HG03175 (cell line): ENCODE data around the gene DBNDD2.

Experiments
- ATAC-seq: cut with Tn5 transposase; IDR thresholded peaks from one replicate; pipeline ENCODE4 v1.9.1; 2021; ENCODE audit warnings: mild to moderate bottlenecking, moderate library complexity; ENCODE audit not compliant: unreplicated experiment

The DBNDD2 gene

GRCh38 chr20:45415822-45416637 is 7.9 kb downstream of the DBNDD2 start, which contains the start of gene PIGT:
Gene PIGT (plus strand): TSS chr20:45416141. CDS start chr20:45416157, 16 bp downstream.
- peak; percentile 71 for ATAC-seq

- no peak for ATAC-seq
These were observed 8.8 kb downstream of the DBNDD2 start for GRCh38 chr20:45416917-45417316.

GRCh38 chr20:45419188-45420091 is 11.4 kb downstream of the DBNDD2 start:
- ATAC-seq = peak; percentile 77

- no peak for ATAC-seq
These were observed 12.0 kb downstream of the DBNDD2 start for GRCh38 chr20:45420125-45420524.

- no peak for ATAC-seq
These were observed 15.6 kb downstream of the DBNDD2 start for GRCh38 chr20:45423700-45424099.

GRCh38 chr20:45425561-45425960 is 17.5 kb downstream of the DBNDD2 start:
- ATAC-seq = no peak

GRCh38 chr20:45426320-45427016 is 18.4 kb downstream of the DBNDD2 start:
- ATAC-seq = no peak

GRCh38 chr20:45427236-45428149 is 19.4 kb downstream of the DBNDD2 start:
- no peak for ATAC-seq

GRCh38 chr20:45429618-45430017 is 21.5 kb downstream of the DBNDD2 start:
- ATAC-seq = no peak

GRCh38 chr20:45432294-45432693 is 24.2 kb downstream of the DBNDD2 start:
- peak; percentile 81 for ATAC-seq

GRCh38 chr20:45433316-45433715 is 25.2 kb downstream of the DBNDD2 start:
- ATAC-seq = no peak

GRCh38 chr20:45433976-45434375 is 25.9 kb downstream of the DBNDD2 start:
- no peak for ATAC-seq

GRCh38 chr20:45436732-45437485 is 28.8 kb downstream of the DBNDD2 start:
- peak; percentile 75 for ATAC-seq

GRCh38 chr20:45440424-45440823 is 32.3 kb downstream of the DBNDD2 start:
- ATAC-seq = no peak

- no peak for ATAC-seq
These were observed 33.0 kb downstream of the DBNDD2 start for GRCh38 chr20:45440891-45441685.

- ATAC-seq = no peak
These were observed 33.7 kb downstream of the DBNDD2 start for GRCh38 chr20:45441746-45442145.

GRCh38 chr20:45444050-45444449 is 36.0 kb downstream of the DBNDD2 start:
- no peak for ATAC-seq

GRCh38 chr20:45445805-45446562 is 37.9 kb downstream of the DBNDD2 start:
- peak; percentile 42 for ATAC-seq
